GM12801 (cell line): ENCODE data around the gene CFAP97D2.

Source experiments
- CTCF ChIP-seq: IDR thresholded peaks from one replicate; pipeline ENCODE4 v1.5.1; 2011; ENCODE audit warnings: control low read depth; ENCODE audit not compliant: insufficient read length; ENCODE audit errors: extremely low read depth

CFAP97D2 gene

GRCh38 chr13:114185182-114185971 is 6.3 kb downstream of the CFAP97D2 start:
- TF ChIP-seq CTCF = no peak

- TF ChIP-seq CTCF = no peak
Measured at GRCh38 chr13:114194853-114195252, 15.8 kb downstream of the CFAP97D2 start.

GRCh38 chr13:114196629-114197028 is 17.6 kb downstream of the CFAP97D2 start:
- no peak for TF ChIP-seq CTCF

GRCh38 chr13:114198556-114198955 is 19.5 kb downstream of the CFAP97D2 start:
- no peak for TF ChIP-seq CTCF

- TF ChIP-seq CTCF = no peak
Measured at GRCh38 chr13:114199954-114200353, 20.9 kb downstream of the CFAP97D2 start.

- TF ChIP-seq CTCF = no peak
Measured at GRCh38 chr13:114200399-114200911, 21.4 kb downstream of the CFAP97D2 start.

GRCh38 chr13:114202581-114202980 is 23.5 kb downstream of the CFAP97D2 start:
- no peak for TF ChIP-seq CTCF
